ENCODE data around the gene SRSF1.

DNA sequence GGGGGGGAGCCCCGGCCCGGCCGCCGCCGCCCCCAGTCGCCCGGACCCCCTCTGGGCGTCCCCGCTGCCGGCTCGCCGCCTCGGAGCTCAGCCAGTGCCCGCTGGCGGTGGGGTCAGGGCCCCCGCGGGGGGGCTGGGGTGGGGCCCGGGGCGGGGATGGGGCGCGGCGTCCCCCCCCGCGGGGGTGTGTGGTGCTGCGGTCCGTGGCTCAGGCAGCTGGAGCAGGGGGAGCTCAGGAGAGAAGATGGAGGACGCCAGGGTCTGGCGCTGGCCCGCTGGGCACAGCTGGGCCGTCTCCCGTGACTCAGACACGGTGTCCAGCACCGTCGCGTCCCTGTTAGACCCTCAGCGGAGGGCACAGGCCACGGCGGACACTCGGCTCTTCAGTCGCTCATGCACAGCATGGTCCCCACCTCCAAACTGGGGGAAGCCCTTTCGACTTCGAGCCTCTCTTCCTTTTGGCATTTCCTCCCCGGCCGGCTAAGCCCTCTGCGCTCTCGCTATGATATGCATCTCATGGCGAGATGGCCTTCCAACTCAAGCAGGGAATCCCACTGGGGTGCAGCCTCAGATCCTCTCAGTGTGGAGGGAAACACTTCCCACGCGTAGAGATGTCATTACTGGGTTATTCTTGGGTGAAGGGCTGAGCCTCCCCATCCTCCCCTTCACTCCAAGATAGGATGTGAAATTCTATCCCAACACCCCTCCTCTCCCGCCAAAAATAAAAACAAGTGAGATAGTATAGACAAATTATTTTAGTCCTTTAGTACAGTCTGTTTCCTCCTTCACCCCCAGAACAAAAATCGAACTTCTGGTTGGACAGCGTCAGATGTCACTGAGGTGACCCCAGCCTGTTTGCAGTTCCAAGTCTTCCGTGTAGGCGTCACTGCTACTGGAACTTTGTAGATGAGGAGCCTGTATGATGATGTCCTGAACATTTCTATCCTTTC is 18.5 kb downstream of the SRSF1 start:
- TF ChIP-seq POLR2A (IDR thresholded peaks at IDR 0.05; ENCODE audit: low read length) (peak; percentile 84), GATA1 (IDR thresholded peaks at IDR 0.05; ENCODE audit: low read depth, low read length) (no peak)
